WTC11 (cell line): Measurements from ENCODE around the gene ARL4D.

Experiments used
- JUN ChIP-seq: sonication (generic); formaldehyde crosslinking; IDR thresholded peaks from 2 replicates; pipeline ENCODE4 v1.8.0; 2023; ENCODE audit warnings: mild to moderate bottlenecking, missing genetic modification reagents
- TEAD4 ChIP-seq: sonication (generic); formaldehyde crosslinking; IDR thresholded peaks from 2 replicates; pipeline ENCODE4 v1.8.0; 2022; ENCODE audit warnings: mild to moderate bottlenecking, missing genetic modification reagents
- TF ChIP-seq, protein P1 (sequence below): sonication (generic); formaldehyde crosslinking; IDR thresholded peaks from 2 replicates; pipeline ENCODE4 v1.8.1; 2023; ENCODE audit warnings: mild to moderate bottlenecking, missing genetic modification reagents, moderate library complexity
- TF ChIP-seq, protein P2 (sequence below): sonication (generic); formaldehyde crosslinking; IDR thresholded peaks from 2 replicates; pipeline ENCODE4 v1.8.1; 2023; ENCODE audit warnings: mild to moderate bottlenecking, missing genetic modification reagents, borderline replicate concordance
- TF ChIP-seq, protein P3 (sequence below): fragments of 200-600 bp; IDR thresholded peaks from 2 replicates; pipeline ENCODE4 v1.8.0; 2022; ENCODE audit warnings: antibody characterized with exemption
- TF ChIP-seq, protein P4 (sequence below): sonication (generic); formaldehyde crosslinking; IDR thresholded peaks from 2 replicates; pipeline ENCODE4 v1.8.0; 2022; ENCODE audit warnings: mild to moderate bottlenecking, missing genetic modification reagents

DNA sequence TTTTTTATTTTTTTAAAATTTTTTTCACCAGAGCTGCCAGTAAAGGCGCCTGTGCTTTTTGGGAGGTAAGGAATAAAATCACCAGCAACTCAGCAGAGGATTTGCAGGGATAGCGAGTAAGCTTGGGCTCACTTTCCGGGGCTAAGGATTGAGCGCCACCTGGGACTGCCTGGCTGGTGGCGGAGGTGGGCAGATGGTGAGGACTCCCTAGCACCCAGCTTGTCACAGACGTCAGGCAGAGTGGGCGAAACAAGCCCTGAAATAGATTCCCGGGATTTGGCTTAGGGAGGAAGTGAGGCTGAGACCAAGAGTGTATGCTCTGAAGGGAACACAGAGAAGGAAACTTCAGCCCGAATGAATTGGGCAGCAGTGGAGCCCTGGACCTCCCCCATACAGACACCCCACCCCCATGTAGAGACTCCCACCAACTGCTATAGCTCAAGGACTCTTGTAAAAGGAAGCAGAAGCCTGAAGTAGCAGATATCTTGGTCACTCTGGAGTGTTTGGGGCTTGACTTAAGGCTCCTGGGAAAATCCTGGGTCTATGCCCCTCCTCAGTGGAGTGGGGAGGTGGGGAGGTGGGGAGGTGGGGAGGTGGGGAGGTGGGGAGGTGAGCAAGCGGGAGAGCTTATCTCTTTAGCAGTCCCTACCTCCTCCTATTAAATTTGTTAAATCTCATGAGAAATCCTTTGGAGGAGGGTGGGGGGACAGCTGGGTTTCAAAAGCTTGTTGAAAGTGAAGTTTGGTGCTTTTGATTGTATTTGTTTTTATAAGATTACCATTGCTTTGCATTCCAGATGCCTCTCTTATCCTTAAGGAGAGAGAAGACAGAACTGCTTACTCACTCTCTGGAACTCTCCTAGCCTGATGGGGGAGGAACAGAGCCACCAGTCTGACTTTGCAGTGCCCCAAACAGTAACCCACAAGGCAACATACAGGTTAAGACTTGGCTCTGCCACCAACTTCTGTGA is 8.2 kb downstream of the ARL4D start:
- TF ChIP-seq, protein P1, sequence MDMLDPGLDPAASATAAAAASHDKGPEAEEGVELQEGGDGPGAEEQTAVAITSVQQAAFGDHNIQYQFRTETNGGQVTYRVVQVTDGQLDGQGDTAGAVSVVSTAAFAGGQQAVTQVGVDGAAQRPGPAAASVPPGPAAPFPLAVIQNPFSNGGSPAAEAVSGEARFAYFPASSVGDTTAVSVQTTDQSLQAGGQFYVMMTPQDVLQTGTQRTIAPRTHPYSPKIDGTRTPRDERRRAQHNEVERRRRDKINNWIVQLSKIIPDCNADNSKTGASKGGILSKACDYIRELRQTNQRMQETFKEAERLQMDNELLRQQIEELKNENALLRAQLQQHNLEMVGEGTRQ (CRISPR knock-in tag) = no peak
- TF ChIP-seq, protein P2, sequence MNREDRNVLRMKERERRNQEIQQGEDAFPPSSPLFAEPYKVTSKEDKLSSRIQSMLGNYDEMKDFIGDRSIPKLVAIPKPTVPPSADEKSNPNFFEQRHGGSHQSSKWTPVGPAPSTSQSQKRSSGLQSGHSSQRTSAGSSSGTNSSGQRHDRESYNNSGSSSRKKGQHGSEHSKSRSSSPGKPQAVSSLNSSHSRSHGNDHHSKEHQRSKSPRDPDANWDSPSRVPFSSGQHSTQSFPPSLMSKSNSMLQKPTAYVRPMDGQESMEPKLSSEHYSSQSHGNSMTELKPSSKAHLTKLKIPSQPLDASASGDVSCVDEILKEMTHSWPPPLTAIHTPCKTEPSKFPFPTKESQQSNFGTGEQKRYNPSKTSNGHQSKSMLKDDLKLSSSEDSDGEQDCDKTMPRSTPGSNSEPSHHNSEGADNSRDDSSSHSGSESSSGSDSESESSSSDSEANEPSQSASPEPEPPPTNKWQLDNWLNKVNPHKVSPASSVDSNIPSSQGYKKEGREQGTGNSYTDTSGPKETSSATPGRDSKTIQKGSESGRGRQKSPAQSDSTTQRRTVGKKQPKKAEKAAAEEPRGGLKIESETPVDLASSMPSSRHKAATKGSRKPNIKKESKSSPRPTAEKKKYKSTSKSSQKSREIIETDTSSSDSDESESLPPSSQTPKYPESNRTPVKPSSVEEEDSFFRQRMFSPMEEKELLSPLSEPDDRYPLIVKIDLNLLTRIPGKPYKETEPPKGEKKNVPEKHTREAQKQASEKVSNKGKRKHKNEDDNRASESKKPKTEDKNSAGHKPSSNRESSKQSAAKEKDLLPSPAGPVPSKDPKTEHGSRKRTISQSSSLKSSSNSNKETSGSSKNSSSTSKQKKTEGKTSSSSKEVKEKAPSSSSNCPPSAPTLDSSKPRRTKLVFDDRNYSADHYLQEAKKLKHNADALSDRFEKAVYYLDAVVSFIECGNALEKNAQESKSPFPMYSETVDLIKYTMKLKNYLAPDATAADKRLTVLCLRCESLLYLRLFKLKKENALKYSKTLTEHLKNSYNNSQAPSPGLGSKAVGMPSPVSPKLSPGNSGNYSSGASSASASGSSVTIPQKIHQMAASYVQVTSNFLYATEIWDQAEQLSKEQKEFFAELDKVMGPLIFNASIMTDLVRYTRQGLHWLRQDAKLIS (CRISPR knock-in tag) = no peak
- TF ChIP-seq, protein P3, sequence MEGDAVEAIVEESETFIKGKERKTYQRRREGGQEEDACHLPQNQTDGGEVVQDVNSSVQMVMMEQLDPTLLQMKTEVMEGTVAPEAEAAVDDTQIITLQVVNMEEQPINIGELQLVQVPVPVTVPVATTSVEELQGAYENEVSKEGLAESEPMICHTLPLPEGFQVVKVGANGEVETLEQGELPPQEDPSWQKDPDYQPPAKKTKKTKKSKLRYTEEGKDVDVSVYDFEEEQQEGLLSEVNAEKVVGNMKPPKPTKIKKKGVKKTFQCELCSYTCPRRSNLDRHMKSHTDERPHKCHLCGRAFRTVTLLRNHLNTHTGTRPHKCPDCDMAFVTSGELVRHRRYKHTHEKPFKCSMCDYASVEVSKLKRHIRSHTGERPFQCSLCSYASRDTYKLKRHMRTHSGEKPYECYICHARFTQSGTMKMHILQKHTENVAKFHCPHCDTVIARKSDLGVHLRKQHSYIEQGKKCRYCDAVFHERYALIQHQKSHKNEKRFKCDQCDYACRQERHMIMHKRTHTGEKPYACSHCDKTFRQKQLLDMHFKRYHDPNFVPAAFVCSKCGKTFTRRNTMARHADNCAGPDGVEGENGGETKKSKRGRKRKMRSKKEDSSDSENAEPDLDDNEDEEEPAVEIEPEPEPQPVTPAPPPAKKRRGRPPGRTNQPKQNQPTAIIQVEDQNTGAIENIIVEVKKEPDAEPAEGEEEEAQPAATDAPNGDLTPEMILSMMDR = no peak
- TF ChIP-seq TEAD4 (CRISPR knock-in tag) (no peak), JUN (CRISPR knock-in tag) (no peak)
- TF ChIP-seq, protein P4, sequence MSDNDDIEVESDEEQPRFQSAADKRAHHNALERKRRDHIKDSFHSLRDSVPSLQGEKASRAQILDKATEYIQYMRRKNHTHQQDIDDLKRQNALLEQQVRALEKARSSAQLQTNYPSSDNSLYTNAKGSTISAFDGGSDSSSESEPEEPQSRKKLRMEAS (CRISPR knock-in tag) = no peak
